Measurements from ENCODE around the gene RNASE13.

Gene RNASE13

DNA sequence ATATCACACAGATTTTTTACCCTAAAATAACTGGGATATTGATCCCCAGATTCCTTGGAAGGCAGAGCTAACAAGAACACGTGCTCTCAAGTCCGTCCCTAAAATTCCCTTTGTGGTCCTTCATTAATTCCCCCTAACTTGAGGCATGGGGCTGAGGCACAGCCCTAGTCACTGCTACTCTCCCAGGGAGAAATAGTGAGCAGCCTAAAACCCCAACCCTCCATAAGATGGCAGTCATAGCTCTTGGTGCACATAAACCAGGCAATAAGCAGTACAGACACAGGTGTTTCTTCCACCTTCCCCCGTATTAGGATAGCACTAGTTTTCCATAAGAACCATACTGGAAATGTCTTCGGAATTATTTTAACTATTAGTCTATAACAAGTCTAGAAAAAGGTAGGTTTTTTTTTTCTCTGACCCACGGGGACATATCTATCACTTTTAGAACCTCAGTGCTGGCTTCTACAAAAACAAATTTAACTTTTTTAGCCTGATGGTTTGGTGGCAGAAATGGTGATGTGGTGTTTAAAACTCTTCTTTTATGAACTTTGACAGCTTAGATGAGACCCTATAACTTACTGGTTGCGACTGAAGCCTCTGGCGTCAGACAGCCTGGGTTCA is 32.4 kb upstream of the RNASE13 start:
- H3K4me2 ChIP-seq = no peak overlapping the region
- no peak overlapping the region for H3K27ac ChIP-seq
- no peaks in the 10 kb centered on the region for H3K36me3 ChIP-seq
- H3K9me3 ChIP-seq = no peaks in the 10 kb centered on the region
- no peak for TF ChIP-seq Cebpa-rat (IDR thresholded peaks at IDR 0.05)
- H4K20me1 ChIP-seq = no peaks in the 10 kb centered on the region
- no peak overlapping the region for H3K4me3 ChIP-seq
- H3K4me1 ChIP-seq = peaks cover 38% of the 10 kb centered on the region
- H3K9ac ChIP-seq = no peak overlapping the region
- peaks cover 16% of the 10 kb centered on the region for H3K27me3 ChIP-seq

GRCh38 chr14:21063479-21063878 is 28.9 kb upstream of the RNASE13 start:
- no peak for TF ChIP-seq Cebpa-rat (IDR thresholded peaks at IDR 0.05)

GRCh38 chr14:21061347-21061668 is 26.7 kb upstream of the RNASE13 start:
- peaks cover 17% of the 10 kb centered on the region for H3K4me1 ChIP-seq
- H3K4me3 ChIP-seq = no peak overlapping the region
- no peak for TF ChIP-seq Cebpa-rat (IDR thresholded peaks at IDR 0.05)
- H4K20me1 ChIP-seq = no peaks in the 10 kb centered on the region
- H3K27me3 ChIP-seq = no peaks in the 10 kb centered on the region
- no peak overlapping the region for H3K9ac ChIP-seq
- H3K27ac ChIP-seq = no peak overlapping the region
- H3K36me3 ChIP-seq = no peaks in the 10 kb centered on the region
- no peaks in the 10 kb centered on the region for H3K9me3 ChIP-seq
- no peak overlapping the region for H3K4me2 ChIP-seq

More at GRCh38 chr14:21063479-21063878, 28.9 kb upstream of the RNASE13 start:
- H3K4me1 ChIP-seq = peaks cover 20% of the 10 kb centered on the region
- H3K9ac ChIP-seq = no peak overlapping the region
- H3K4me2 ChIP-seq = peak overlapping the region; percentile 63
- H3K27me3 ChIP-seq = peaks cover under 1% of the 10 kb centered on the region; the same call in 1 of the 2 replicates
- no peaks in the 10 kb centered on the region for H3K36me3 ChIP-seq
- H3K4me3 ChIP-seq = no peak overlapping the region
- H3K27ac ChIP-seq = no peak overlapping the region
- no peaks in the 10 kb centered on the region for H3K9me3 ChIP-seq
- no peaks in the 10 kb centered on the region for H4K20me1 ChIP-seq

- no peak overlapping the region for H3K4me3 ChIP-seq
- TF ChIP-seq Cebpa-rat (IDR thresholded peaks at IDR 0.05) = no peak
- H3K27me3 ChIP-seq = no peaks in the 10 kb centered on the region
Measured at GRCh38 chr14:21060614-21061346, 26.2 kb upstream of the RNASE13 start.

GRCh38 chr14:21059842-21060613 is 25.4 kb upstream of the RNASE13 start:
- H3K36me3 ChIP-seq = no peaks in the 10 kb centered on the region
- peaks cover 17% of the 10 kb centered on the region for H3K4me1 ChIP-seq
- TF ChIP-seq Cebpa-rat (IDR thresholded peaks at IDR 0.05) = no peak
- H3K27me3 ChIP-seq = no peaks in the 10 kb centered on the region
- H3K9ac ChIP-seq = no peak overlapping the region
- no peak overlapping the region for H3K4me2 ChIP-seq
- H4K20me1 ChIP-seq = no peaks in the 10 kb centered on the region
- no peak overlapping the region for H3K27ac ChIP-seq
- H3K4me3 ChIP-seq = no peak overlapping the region
- no peaks in the 10 kb centered on the region for H3K9me3 ChIP-seq

More at GRCh38 chr14:21060614-21061346, 26.2 kb upstream of the RNASE13 start:
- H3K4me1 ChIP-seq = peaks cover 17% of the 10 kb centered on the region
- no peaks in the 10 kb centered on the region for H3K36me3 ChIP-seq
- no peaks in the 10 kb centered on the region for H4K20me1 ChIP-seq
- H3K9me3 ChIP-seq = no peaks in the 10 kb centered on the region
- no peak overlapping the region for H3K9ac ChIP-seq
- no peak overlapping the region for H3K4me2 ChIP-seq
- H3K27ac ChIP-seq = no peak overlapping the region

GRCh38 chr14:21058903-21059302 is 24.3 kb upstream of the RNASE13 start:
- Histone ChIP-seq H3K36me3 (no peaks in the 10 kb centered on the region), H3K4me3 (no peak overlapping the region), H4K20me1 (no peaks in the 10 kb centered on the region), H3K27ac (no peak overlapping the region), H3K4me2 (no peak overlapping the region), H3K27me3 (no peaks in the 10 kb centered on the region), H3K4me1 (peaks cover 17% of the 10 kb centered on the region), H3K9ac (no peak overlapping the region), H3K9me3 (no peaks in the 10 kb centered on the region)
- TF ChIP-seq Cebpa-rat (IDR thresholded peaks at IDR 0.05) = no peak

- Histone ChIP-seq H4K20me1 (no peaks in the 10 kb centered on the region), H3K9me3 (no peaks in the 10 kb centered on the region), H3K4me1 (peaks cover 11% of the 10 kb centered on the region), H3K27ac (no peak within 1 kb of the TSS), H3K4me3 (no peak within 1 kb of the TSS), H3K9ac (no peak within 1 kb of the TSS), H3K36me3 (no peaks in the 10 kb centered on the region), H3K27me3 (no peaks in the 10 kb centered on the region), H3K4me2 (no peak within 1 kb of the TSS)
- TF ChIP-seq Cebpa-rat (IDR thresholded peaks at IDR 0.05) = no peak
Measured at GRCh38 chr14:21057803-21058675, 23.4 kb upstream of the RNASE13 start, which contains the start of gene RNASE8. TSS of gene RNASE8 (plus strand) at chr14:21057822. CDS start at chr14:21057893, 71 bp downstream.

DNA sequence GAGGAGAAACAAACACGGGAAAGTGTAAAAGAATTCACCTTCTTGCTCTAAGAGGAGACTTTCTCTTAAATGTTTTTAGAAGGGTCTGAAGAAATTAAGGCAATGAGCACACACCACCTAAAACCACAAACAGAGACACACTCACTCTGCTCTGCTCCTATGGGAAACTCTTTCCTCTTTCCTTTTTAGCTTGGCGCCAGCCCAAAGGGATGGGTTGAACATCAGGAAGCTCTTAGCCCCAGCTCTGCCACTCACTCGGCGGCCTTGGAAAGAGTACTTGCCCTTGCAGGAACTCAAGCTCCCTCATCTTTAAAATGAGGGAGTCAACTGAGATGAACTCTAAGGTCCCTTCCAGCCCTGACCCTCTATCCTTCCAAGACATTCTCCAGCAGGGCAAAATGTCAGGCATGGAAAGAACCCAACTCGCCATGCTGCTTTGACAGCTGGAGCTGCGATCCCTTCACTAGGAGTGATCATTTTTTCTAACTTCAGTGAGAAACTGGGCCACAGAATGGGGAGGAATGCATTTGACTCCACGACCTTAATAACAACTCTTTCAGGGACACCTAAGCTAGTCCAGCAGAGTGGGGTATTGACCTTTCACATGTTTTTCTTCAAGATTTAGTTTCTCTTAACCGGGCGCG is 22.0 kb upstream of the RNASE13 start:
- Histone ChIP-seq H3K27me3 (no peaks in the 10 kb centered on the region), H3K36me3 (no peaks in the 10 kb centered on the region), H3K4me3 (no peak overlapping the region), H4K20me1 (no peaks in the 10 kb centered on the region), H3K4me2 (no peak overlapping the region), H3K9ac (no peak overlapping the region), H3K27ac (no peak overlapping the region), H3K9me3 (no peaks in the 10 kb centered on the region), H3K4me1 (no peaks in the 10 kb centered on the region)
- TF ChIP-seq Cebpa-rat (IDR thresholded peaks at IDR 0.05) = no peak
